H9 (cell line): ENCODE data around the gene TTC21B. TPM values are rescaled to one million over a fixed set of nuclear protein-coding genes. Genes with fewer than 3 reads are reported as not detected.

ENCODE experiments used
- DNase-seq: peaks from one replicate; pipeline ENCODE4 v3.0.0-alpha.2; 2017
- H2AFZ ChIP-seq: one replicate; pipeline ENCODE4 v1.6.1; 2013; ENCODE audit warnings: mild to moderate bottlenecking, low read length, control low read depth, moderate library complexity
- H2AK5ac ChIP-seq: 2 replicates; pipeline ENCODE4 v1.6.1; 2013; ENCODE audit warnings: low read length, control low read depth, mixed read lengths; ENCODE audit not compliant: insufficient read length
- H2BK120ac ChIP-seq: one replicate; pipeline ENCODE4 v1.6.1; 2013; ENCODE audit warnings: low read depth, mild to moderate bottlenecking, low read length, control low read depth, inconsistent platforms; ENCODE audit not compliant: poor library complexity, severe bottlenecking
- H2BK12ac ChIP-seq: 2 replicates; pipeline ENCODE4 v1.6.1; 2013; ENCODE audit warnings: low read length, control low read depth, mixed read lengths, low read depth; ENCODE audit not compliant: insufficient read length
- H2BK15ac ChIP-seq: 2 replicates; pipeline ENCODE4 v1.6.1; 2013; ENCODE audit warnings: low read depth, low read length, control low read depth
- H2BK20ac ChIP-seq: one replicate; pipeline ENCODE4 v1.6.1; 2013; ENCODE audit warnings: low read depth, mild to moderate bottlenecking, low read length, control low read depth, inconsistent platforms; ENCODE audit not compliant: poor library complexity, severe bottlenecking
- H2BK5ac ChIP-seq: 2 replicates; pipeline ENCODE4 v1.6.1; 2013; ENCODE audit warnings: low read length, control low read depth, mixed read lengths; ENCODE audit not compliant: insufficient read length
- H3K14ac ChIP-seq: 2 replicates; pipeline ENCODE4 v1.6.1; 2013; ENCODE audit warnings: low read length, control low read depth; ENCODE audit not compliant: insufficient read depth
- H3K18ac ChIP-seq: 2 replicates; pipeline ENCODE4 v1.6.1; 2013; ENCODE audit warnings: low read depth, mild to moderate bottlenecking, mixed read lengths, low read length, control low read depth; ENCODE audit not compliant: insufficient read length
- H3K23ac ChIP-seq: 2 replicates; pipeline ENCODE4 v1.6.1; 2013; ENCODE audit warnings: low read length, control low read depth, mixed read lengths, low read depth; ENCODE audit not compliant: insufficient read length
- H3K23me2 ChIP-seq: 2 replicates; pipeline ENCODE4 v1.6.1; 2013; ENCODE audit warnings: low read depth, mild to moderate bottlenecking, mixed read lengths, low read length, control low read depth; ENCODE audit not compliant: insufficient read length, poor library complexity, severe bottlenecking
- H3K27ac ChIP-seq: 2 replicates; pipeline ENCODE4 v1.5.1; 2013; ENCODE audit warnings: low read length, control low read depth, mixed read lengths, low read depth; ENCODE audit not compliant: insufficient read length
- H3K27me3 ChIP-seq: 2 replicates; pipeline ENCODE4 v1.6.1; 2013; ENCODE audit warnings: low read length, control low read depth, inconsistent platforms; ENCODE audit not compliant: insufficient read depth
- H3K4ac ChIP-seq: 2 replicates; pipeline ENCODE4 v1.6.1; 2013; ENCODE audit warnings: low read depth, mild to moderate bottlenecking, control low read depth, inconsistent platforms, low read length, moderate library complexity
- H3K4me1 ChIP-seq: 2 replicates; pipeline ENCODE4 v1.6.1; 2013; ENCODE audit warnings: low read length, control low read depth, inconsistent platforms; ENCODE audit not compliant: insufficient read depth
- H3K4me2 ChIP-seq: 2 replicates; pipeline ENCODE4 v1.6.1; 2013; ENCODE audit warnings: low read length, control low read depth, mixed read lengths; ENCODE audit not compliant: insufficient read length, insufficient read depth
- H3K56ac ChIP-seq: 2 replicates; pipeline ENCODE4 v1.6.1; 2013; ENCODE audit warnings: low read depth, mild to moderate bottlenecking, mixed read lengths, low read length, control low read depth; ENCODE audit not compliant: insufficient read length
- H3K79me1 ChIP-seq: 2 replicates; pipeline ENCODE4 v1.6.1; 2013; ENCODE audit warnings: low read depth, mild to moderate bottlenecking, moderate library complexity, low read length, control low read depth, inconsistent platforms; ENCODE audit not compliant: insufficient read depth, poor library complexity, severe bottlenecking
- H3K79me2 ChIP-seq: 2 replicates; pipeline ENCODE4 v1.6.1; 2013; ENCODE audit warnings: low read length, control low read depth, inconsistent platforms; ENCODE audit not compliant: insufficient read depth
- H3K9ac ChIP-seq: 2 replicates; pipeline ENCODE4 v1.6.1; 2013; ENCODE audit warnings: low read length, control low read depth, mixed read lengths; ENCODE audit not compliant: insufficient read length; ENCODE audit errors: extremely low read depth
- H3K9me3 ChIP-seq: one replicate; pipeline ENCODE4 v1.6.1; 2013; ENCODE audit warnings: low read depth, low read length, inconsistent platforms; ENCODE audit not compliant: control insufficient read depth
- H3T11ph ChIP-seq: one replicate; pipeline ENCODE4 v1.6.1; 2013; ENCODE audit warnings: mild to moderate bottlenecking, low read length, control low read depth, inconsistent platforms
- H4K20me1 ChIP-seq: one replicate; pipeline ENCODE4 v1.6.1; 2013; ENCODE audit not compliant: control insufficient read depth, insufficient read length, insufficient read depth
- H4K5ac ChIP-seq: 2 replicates; pipeline ENCODE4 v1.6.1; 2013; ENCODE audit warnings: low read depth, mild to moderate bottlenecking, mixed read lengths, low read length, control low read depth; ENCODE audit not compliant: insufficient read length
- H4K8ac ChIP-seq: replicated peaks from 2 replicates; pipeline ENCODE4 v1.6.1; 2013; ENCODE audit warnings: low read length, control low read depth, mixed read lengths, low read depth; ENCODE audit not compliant: insufficient read length
- H4K91ac ChIP-seq: 2 replicates; pipeline ENCODE4 v1.6.1; 2013; ENCODE audit warnings: low read depth, mild to moderate bottlenecking, moderate library complexity, mixed read lengths, low read length, control low read depth; ENCODE audit not compliant: insufficient read length
- H3K27ac Mint-ChIP-seq, 3 experiments: 2 replicates in 2 of 3; 3 replicates in 1 of 3; pipeline ENCODE4 v1.8.0; 2020 to 2021; ENCODE audit warnings: mixed read lengths in 3 of 3, mild to moderate bottlenecking in 1 of 3, moderate library complexity in 1 of 3
- H3K27me3 Mint-ChIP-seq: 2 replicates; pipeline ENCODE4 v1.8.0; 2021; ENCODE audit warnings: low read depth, mild to moderate bottlenecking, moderate library complexity, mixed read lengths
- H3K36me3 Mint-ChIP-seq, 3 experiments: 2 replicates in 2 of 3; 3 replicates in 1 of 3; pipeline ENCODE4 v1.8.0; 2020 to 2021; ENCODE audit warnings: low read depth in 3 of 3, mixed read lengths in 3 of 3; ENCODE audit not compliant: insufficient read depth in 1 of 3
- H3K4me1 Mint-ChIP-seq, 2 experiments: 2 replicates each; pipeline ENCODE4 v1.8.0; 2020; ENCODE audit warnings: mixed read lengths in 2 of 2
- H3K4me3 Mint-ChIP-seq, 2 experiments: 2 replicates in 1 of 2; 3 replicates in 1 of 2; pipeline ENCODE4 v1.8.0; 2020 to 2021; ENCODE audit warnings: mild to moderate bottlenecking in 2 of 2, mixed read lengths in 2 of 2, moderate library complexity in 1 of 2
- H3K9me3 Mint-ChIP-seq, 2 experiments: 2 replicates in 1 of 2; 3 replicates in 1 of 2; pipeline ENCODE4 v1.8.0; 2020; ENCODE audit warnings: mild to moderate bottlenecking in 2 of 2, mixed read lengths in 2 of 2, moderate library complexity in 1 of 2
- WGBS: extraction: QIAGEN DNeasy Blood & Tissue Kit; methylation state at CpG from one replicate; pipeline ENCODE4 v1.1.7; 2013; ENCODE audit warnings: missing lambda C conversion rate, low lambda C conversion rate, mixed read lengths; ENCODE audit not compliant: insufficient read length; ENCODE audit errors: extremely low coverage; 5-methylcytosine and 5-hydroxymethylcytosine counted together
- total RNA-seq: library from RNA; stranded (reverse); gene quantifications from 2 replicates; pipeline ENCODE4 v1.2.1, GENCODE V29; 2021
- TF ChIP-seq, protein P1 (sequence below): fragments of 200-600 bp; sonication (generic); conservative IDR thresholded peaks from 3 replicates; pipeline ENCODE4 v1.8.0; 2021; ENCODE audit warnings: antibody characterized with exemption, mild to moderate bottlenecking

The TTC21B gene
- total RNA-seq, 1 experiment from 2014 or later, result 16.6 TPM

DNA sequence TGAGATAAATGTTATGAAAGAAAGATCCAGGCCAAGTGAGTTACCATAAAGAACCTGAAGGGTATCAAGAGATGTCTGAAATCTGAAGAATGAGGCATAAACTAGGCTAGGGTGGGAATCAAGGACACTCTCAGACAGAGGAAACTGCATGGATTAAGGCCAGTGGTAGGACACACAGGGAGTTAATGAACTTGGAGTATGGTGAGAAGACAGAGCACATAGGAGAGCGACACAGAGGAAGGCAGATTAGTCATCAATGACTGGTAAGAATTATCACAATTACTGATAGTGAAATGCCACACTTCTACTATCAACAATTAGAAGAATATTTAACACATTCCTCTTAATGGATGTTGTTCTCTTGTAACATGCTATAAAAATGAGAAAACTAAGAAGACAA, 76.9 kb downstream of the TTC21B start:
- Histone ChIP-seq H3K4me1 (no peaks in the 10 kb centered on the region), H3K79me2 (no peaks in the 10 kb centered on the region), H3K4me2 (no peak overlapping the region), H3K9me3 (no peaks in the 10 kb centered on the region), H3K79me1 (no peaks in the 10 kb centered on the region), H3K23me2 (no peaks in the 10 kb centered on the region), H3T11ph (no peak overlapping the region), H2BK5ac (no peak overlapping the region), H3K14ac (no peak overlapping the region), H2AFZ (no peak overlapping the region), H3K9ac (no peak overlapping the region), H4K5ac (no peak overlapping the region), H3K18ac (no peak overlapping the region), H4K91ac (no peak overlapping the region), H2BK15ac (no peak overlapping the region), H4K20me1 (no peaks in the 10 kb centered on the region), H3K4ac (no peak overlapping the region), H4K8ac (no peak overlapping the region), H3K56ac (no peak overlapping the region), H2AK5ac (no peak overlapping the region), H3K27ac (no peak overlapping the region), H2BK120ac (no peak overlapping the region), H2BK12ac (no peak overlapping the region), H3K27me3 (no peaks in the 10 kb centered on the region), H2BK20ac (no peak overlapping the region), H3K23ac (no peak overlapping the region)
- H3K36me3 Mint-ChIP-seq, result peaks cover 6 to 23% (median 13%) of the 10 kb centered on the region in 3 experiments; a peak in 6 of 7 replicates
- DNase-seq, result no peak
- H3K4me3 Mint-ChIP-seq, result no peak overlapping the region
- no peaks in the 10 kb centered on the region for H3K27me3 Mint-ChIP-seq
- H3K4me1 Mint-ChIP-seq, result no peaks in the 10 kb centered on the region
- no CpG with 5 or more reads among the region's 1 CpG for WGBS
- TF ChIP-seq, protein P1, sequence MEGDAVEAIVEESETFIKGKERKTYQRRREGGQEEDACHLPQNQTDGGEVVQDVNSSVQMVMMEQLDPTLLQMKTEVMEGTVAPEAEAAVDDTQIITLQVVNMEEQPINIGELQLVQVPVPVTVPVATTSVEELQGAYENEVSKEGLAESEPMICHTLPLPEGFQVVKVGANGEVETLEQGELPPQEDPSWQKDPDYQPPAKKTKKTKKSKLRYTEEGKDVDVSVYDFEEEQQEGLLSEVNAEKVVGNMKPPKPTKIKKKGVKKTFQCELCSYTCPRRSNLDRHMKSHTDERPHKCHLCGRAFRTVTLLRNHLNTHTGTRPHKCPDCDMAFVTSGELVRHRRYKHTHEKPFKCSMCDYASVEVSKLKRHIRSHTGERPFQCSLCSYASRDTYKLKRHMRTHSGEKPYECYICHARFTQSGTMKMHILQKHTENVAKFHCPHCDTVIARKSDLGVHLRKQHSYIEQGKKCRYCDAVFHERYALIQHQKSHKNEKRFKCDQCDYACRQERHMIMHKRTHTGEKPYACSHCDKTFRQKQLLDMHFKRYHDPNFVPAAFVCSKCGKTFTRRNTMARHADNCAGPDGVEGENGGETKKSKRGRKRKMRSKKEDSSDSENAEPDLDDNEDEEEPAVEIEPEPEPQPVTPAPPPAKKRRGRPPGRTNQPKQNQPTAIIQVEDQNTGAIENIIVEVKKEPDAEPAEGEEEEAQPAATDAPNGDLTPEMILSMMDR, result no peak
- peak overlapping the region in 2 of 3 experiments; percentile 7 to 11; a peak in 3 of 7 replicates for H3K27ac Mint-ChIP-seq
- no peaks in the 10 kb centered on the region for H3K9me3 Mint-ChIP-seq
